DMS153 treated with DMSO at 0.1 percent for 48 hours (cell line): ENCODE results near the gene CAPRIN2.

Experiments used
- DNase-seq: peaks from one replicate; lab custom pipeline; 2025; ENCODE audit not compliant: unreplicated experiment; lab: John Stamatoyannopoulos, UW

The CAPRIN2 gene

DNA sequence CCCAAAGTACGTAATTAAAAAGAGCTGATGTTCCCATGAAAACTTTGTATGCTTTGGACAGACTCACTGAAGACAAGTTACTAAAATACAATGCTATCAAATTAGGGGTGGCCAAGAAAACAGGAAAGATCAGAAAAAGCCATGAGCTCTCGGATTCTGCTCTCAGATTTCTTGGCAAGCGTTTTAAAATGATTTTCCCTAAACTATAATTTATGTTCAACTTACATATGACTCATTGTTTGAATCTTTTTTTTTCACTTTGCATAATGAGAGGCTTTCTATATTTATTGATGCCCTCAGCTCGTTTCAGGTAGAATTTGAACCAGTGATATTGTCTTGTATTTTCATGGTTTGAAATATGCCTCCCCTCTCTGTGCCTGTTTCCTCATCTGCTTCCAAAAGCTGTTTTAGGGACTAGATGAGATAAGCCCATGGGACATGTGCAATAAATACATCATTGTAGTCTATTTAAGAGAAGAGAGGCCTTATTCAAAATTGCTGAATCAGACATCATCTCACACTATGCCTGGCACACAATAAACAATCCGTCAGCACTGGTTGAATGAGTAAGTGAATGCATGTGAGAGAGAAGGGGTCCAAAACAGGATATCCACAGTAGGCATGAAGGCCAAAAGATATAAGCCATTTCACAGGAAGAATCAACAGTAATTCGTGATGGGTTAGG is 54.4 kb downstream of the CAPRIN2 start:
- DNase-seq: no peak

DNA sequence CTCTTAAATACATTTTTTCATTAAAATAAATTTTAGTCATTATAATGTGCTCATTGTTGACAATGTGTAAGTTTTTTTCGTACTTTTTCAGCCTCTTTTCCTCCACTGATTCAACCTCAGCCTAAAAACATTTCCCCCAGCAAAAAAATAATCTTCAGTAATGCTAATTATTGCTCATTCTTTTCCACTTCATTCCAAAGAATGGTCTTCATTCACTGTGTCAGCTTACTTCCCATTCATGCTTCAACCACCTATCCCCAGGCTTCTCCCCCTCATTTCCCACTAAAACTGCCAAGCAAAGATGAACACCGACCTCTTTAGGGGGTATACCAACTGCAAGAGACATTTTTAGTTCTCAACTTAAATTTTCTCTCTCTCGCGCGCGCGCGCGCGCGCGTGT is 56.4 kb downstream of the CAPRIN2 start:
- DNase-seq: no peak

DNA sequence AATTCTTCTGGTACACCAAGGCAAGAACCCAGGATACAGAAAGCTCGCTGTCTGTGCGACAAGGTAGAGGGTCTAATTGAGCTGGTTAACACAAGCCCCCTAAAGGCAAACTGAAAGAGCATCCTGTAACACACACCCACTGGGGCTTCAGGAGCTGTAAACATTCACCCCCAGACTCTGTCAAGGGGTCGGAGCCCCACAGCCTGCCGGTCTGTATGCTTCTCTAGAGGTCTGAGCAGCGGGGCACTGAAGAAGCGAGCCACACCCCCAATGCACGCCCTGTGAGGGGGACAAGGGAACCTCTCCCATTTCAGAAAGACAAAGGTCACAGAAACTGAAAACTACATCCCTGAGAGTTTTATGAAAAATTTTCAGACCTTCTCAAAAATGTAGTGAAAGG is 57.8 kb downstream of the CAPRIN2 start:
- no peak for DNase-seq

DNA sequence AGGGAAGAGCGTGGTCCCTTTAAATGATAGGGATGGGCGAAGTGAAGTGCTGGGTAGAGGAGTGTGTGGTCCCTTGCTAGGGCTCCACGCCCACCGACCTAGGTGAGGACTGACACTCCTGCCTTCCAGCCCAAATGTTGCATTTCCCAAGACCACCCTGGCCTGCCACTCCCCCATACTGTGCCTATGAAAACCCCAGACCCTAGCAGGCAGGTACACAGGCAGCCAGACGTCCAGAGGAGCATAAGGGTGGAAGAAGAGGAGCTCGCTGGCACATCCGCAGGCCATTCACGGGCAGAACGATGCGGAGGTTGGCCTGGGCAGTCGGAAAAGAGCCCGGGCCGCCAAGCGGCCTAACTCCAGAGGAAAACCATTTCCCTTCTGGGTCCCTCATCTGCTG is 58.3 kb downstream of the CAPRIN2 start:
- DNase-seq: no peak

DNA sequence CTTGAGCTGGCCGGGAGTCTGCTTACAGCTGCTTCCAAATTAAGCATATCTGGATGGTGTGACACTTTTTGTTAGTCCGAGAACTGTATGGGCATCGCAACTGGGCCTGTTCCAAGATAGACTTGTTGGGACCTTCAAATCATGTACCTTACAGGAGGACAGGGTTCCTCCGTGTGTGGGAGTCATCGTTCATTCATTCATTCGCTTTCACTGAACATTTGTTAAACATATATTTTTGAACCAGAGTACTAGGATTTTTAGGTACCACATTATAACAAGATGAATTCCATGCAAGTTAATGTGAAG is 58.7 kb downstream of the CAPRIN2 start:
- no peak for DNase-seq

DNA sequence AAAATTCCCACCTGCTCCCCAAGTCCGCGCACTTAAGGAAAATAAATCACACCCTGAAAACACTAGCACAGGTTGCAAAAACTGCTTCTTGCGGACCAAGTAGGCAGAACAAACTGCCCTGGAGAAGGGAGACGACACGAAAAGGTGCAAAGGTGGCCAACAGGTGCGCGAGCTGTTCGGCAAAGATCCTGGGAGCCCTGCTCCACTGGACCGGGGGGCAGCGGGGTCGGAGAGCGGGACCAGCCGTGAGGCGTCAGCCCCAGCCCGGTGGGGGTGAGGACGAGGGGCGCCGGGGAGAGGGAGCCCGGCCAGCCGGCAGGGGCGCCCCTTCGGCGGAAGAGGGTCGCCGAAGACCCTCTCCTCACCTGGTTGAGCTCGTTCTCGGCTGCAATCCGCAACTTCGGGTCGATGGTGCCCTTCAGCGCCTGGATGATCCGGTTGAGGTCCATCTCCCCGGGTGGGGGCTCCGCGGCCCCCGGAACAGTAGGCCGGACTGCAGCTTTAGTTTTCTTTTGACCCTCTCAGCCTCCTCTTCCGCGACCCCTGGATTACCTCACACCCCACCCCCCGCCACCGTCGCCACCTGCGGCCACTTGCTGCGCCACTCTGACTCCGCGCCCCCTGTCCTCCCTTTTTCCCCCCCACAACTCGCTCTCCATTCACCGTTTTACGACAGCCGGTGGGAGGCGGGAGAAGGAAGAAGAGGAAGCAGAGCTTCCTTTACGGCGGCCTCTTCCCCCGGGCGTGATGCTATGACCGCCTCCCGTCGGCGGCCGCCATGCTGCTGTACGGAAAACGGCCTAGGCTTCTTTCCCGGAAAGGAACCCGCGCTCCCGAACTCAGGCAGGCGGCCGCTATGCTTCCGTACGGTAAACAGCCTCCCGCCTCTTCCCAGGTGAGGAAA is 59.3 kb downstream of the CAPRIN2 start, which contains the start of gene IPO8:
Gene IPO8 (minus strand): TSS at position 671 of the 904 bp plus-strand sequence. CDS start 222 bp downstream, at position 449.
- DNase-seq: peak; percentile 87

DNA sequence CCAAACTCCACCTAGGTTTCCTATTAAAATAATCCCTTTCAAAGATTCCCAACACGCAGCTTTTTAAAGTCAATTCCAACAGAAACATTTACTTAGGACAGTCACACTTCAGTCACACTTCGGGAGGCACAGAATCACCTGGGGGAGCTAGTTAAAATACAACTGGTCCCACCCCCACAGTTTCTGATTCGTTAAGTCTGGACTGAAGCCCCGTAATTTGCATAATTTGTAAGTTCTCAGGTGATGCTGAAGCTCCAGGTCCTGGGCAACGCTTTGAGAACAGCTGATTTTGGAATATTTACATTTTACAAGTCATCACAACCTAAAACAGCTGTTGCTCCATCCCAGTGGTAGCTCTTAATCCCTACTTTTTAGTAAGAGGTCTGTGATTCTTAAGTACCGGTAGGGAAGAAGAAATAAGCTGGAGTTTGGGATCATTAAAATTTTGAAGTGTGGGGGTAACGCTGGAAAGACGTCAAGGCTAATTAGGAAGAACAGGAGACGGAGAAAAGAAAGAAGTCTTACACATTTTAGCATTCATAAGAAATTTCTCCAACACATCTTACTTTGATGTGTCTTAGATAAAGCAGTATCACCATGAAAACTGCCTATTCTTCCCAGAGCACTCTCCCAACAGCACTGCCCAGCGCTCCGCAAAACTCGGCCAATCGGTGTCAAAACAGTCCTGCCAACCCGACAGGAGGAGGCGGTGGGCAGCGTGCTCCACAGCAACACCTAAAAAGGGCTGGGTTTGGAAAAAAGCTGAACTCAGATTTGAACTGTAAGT is 60.1 kb downstream of the CAPRIN2 start:
- no peak for DNase-seq

DNA sequence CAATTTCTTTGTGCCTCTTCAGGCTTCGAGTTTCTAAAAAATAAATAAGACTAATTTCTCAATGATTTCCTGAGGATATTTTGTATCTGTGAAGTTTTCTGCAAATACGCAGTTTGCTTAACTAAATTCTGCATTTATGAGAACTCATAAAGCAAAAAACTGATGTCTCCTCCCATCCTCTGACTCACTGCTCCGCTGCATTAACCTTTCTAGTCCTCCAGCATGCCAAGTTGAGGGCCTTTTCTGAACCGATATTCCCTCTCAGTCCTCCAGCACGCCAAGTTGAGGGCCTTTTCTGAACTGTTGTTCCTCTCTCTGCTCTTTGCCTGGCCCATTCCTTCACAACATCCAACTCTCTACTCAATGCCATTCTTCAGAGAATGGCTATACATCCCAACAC is 62.3 kb downstream of the CAPRIN2 start:
- DNase-seq: no peak

DNA sequence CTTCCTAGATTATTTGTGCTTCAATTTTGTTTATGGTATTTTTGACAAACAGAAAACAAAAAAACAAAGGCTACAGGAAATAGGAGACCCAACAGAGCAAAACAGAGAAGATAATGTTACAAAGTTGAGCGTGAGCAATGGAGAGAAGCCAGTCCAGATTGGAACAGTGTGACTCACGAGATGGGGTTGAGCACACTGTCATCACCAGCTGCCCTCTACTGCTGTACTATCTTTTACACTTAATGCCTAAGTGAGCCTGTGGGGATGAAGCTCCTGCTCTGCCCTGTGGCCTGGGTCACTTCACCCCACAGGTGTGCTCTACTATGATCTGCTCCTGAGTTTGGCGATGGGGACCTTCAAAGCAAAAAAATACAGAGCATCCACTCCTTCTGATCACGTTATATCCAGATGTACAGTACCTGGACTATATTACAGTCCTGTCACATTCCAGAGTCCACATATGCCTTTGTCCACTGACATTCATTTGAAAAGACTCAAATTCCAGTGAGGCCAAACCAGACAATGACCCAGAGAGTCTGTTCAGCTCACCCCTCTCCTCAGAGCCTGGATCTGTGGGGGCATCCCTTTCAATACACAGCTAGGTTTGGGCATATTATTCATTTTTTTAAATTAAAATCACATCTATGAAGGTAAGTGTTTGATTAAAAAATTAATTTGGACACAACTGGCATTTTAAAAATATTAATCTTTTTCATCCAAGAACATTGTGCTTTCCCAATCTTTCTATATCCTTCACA is 63.5 kb downstream of the CAPRIN2 start:
- DNase-seq: no peak

DNA sequence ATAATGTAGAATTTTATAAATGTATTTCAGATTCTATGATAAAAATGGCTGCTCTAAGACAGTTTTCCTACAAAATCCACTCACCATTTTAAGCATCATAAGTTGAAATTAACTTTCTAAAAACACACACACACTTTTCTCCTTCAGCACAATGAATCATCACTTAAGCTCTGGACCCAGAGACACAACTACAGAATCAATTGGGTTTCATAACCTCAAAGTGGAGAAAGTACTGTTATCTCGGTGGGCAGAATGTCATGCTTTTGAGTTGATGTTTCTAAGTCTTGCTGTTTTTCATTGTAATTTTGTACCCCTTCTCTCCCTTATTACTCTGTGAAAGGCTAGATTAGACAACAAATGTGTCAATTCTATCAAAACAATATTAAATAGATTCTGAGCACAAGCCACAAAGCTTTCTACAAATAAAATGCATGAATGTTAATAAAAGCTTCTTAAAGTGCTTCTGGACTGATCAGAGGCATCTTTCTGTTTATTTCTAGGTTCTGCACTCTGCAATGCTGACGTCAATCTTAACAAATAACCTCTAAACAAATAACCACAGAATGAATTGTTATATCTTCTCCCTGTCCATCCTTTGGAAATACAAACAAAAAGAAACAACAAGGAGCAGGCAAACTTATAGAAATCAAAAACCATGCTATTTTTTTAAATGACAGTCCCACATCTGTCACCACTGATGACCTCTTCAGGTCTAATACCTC is 67.3 kb downstream of the CAPRIN2 start:
- no peak for DNase-seq

DNA sequence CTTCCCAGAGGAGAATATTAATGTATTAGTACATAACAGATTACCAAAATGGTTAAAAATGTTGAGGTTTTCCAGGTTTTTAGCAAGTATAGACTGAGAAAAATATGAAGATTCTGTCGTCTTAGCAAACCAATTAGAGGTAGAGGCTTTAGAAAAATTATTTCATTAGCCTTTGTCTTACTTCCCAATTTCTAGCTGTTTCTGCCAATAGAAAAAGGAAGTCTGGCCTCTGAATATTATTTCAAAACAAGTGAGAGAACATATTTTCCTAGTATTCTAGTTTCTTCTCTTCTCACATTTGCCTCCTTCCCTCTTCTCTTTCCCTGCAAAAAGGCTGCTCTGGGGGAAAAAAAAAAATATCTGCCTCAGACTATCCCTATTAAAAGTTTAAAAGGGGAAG is 75.5 kb downstream of the CAPRIN2 start:
- DNase-seq: no peak

DNA sequence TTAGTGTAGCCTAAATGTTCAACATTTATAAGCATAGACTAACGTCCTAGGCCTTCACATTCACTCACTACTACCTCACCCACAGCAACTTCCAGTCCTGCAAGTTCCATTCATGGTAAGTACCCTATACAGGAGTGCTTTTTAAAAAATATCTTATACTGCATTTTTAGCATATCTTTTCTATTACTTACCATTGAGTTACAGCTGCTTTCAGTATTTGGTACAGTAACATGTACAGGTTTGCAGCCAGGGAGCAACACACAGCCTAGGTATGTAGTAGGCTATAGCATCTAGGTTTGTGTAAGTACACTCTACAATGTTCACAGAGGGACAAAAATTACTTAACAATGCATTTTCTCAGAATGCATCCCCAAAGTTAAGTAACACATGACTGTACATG is 76.5 kb downstream of the CAPRIN2 start:
- no peak for DNase-seq

DNA sequence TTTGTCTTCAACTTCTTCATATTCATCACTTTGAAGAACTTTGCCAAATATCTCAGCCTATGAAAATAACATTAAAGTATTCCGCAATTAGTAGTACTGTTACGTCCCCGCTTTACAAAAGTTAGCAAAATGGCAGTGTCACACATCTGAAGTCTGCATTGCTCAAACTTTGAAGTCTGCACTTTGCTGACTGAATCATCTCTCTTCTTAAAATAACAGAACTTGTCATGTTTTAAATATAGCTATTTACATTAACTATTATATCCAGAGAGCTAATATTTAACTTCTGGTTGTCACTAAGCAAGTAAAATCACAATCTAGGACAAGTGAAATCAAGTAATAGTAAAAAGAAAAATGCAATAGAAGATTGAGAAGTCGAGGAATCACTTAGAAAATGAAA is 93.5 kb downstream of the CAPRIN2 start:
- DNase-seq: no peak
